ENCODE data around the gene SKIC8. TPM values are rescaled to one million over a fixed set of nuclear protein-coding genes. Genes with fewer than 3 reads are reported as not detected.

SKIC8 gene
- total and polyA plus RNA-seq, 8 donors, result 22.2 to 119 (median 53.9) TPM

GRCh38 chr15:78280319-78281072 is 18.9 kb downstream of the SKIC8 start:
- no peak for TF ChIP-seq POLR2A (IDR thresholded peaks at IDR 0.05)
- no peak for TF ChIP-seq POLR2AphosphoS5 (IDR thresholded peaks at IDR 0.05)
- TF ChIP-seq CTCF (IDR thresholded peaks at IDR 0.05), result no peak

GRCh38 chr15:78276064-78276943 is 23.1 kb downstream of the SKIC8 start:
- Histone ChIP-seq H3K27ac (no peak overlapping the region), H3K9me3 (no peaks in the 10 kb centered on the region), H3K4me1 (no peaks in the 10 kb centered on the region), H3K36me3 (peaks cover 23 to 96% (median 92%) of the 10 kb centered on the region in 4 donors), H3K4me3 (no peak overlapping the region), H3K27me3 (no peaks in the 10 kb centered on the region)
- no peak for DNase-seq
- 86 to 92% (median 88%) methylated on average over 6 of the region's 6 CpGs for WGBS, 5 donors
- intact Hi-C loops (cut with DNase I; ENCODE audit: low total_unique reads), result no loop called here
- TF ChIP-seq POLR2A (IDR thresholded peaks at IDR 0.05), result no peak
- TF ChIP-seq CTCF (IDR thresholded peaks at IDR 0.05), result no peak
- no peak for TF ChIP-seq EP300 (IDR thresholded peaks at IDR 0.05)
- no peak for TF ChIP-seq POLR2AphosphoS5 (IDR thresholded peaks at IDR 0.05)

More at GRCh38 chr15:78280319-78281072, 18.9 kb downstream of the SKIC8 start:
- DNase-seq, result no peak
- H3K36me3 ChIP-seq, result peaks cover 40 to 98% (median 94%) of the 10 kb centered on the region in 4 donors
- WGBS, 5 donors, result 90 to 94% (median 92%) methylated on average over 13 of the region's 13 CpGs
- no peak overlapping the region for H3K27ac ChIP-seq
- H3K27me3 ChIP-seq, result no peaks in the 10 kb centered on the region
- no peak overlapping the region for H3K4me3 ChIP-seq
- intact Hi-C loops (cut with DNase I; ENCODE audit: low total_unique reads), result no loop called here
- no peaks in the 10 kb centered on the region for H3K4me1 ChIP-seq
- H3K9me3 ChIP-seq, result no peaks in the 10 kb centered on the region

GRCh38 chr15:78274994-78275393 is 24.4 kb downstream of the SKIC8 start:
- H3K4me3 ChIP-seq, result no peak overlapping the region
- DNase-seq, result no peak
- H3K27ac ChIP-seq, result no peak overlapping the region
- no peak for TF ChIP-seq POLR2A (IDR thresholded peaks at IDR 0.05)
- no peak for TF ChIP-seq POLR2AphosphoS5 (IDR thresholded peaks at IDR 0.05)
- TF ChIP-seq EP300 (IDR thresholded peaks at IDR 0.05), result no peak
- no peak for TF ChIP-seq CTCF (IDR thresholded peaks at IDR 0.05)
- H3K4me1 ChIP-seq, result no peaks in the 10 kb centered on the region
- WGBS, 5 donors, result 81 to 98% (median 90%) methylated on average over 5 of the region's 5 CpGs
- H3K27me3 ChIP-seq, result no peaks in the 10 kb centered on the region
- no peaks in the 10 kb centered on the region for H3K9me3 ChIP-seq
- peaks cover 16 to 93% (median 87%) of the 10 kb centered on the region in 4 donors for H3K36me3 ChIP-seq
- intact Hi-C loops (cut with DNase I; ENCODE audit: low total_unique reads), result no loop called here

GRCh38 chr15:78272776-78273175 is 26.6 kb downstream of the SKIC8 start:
- H3K27me3 ChIP-seq, result no peaks in the 10 kb centered on the region
- intact Hi-C loops (cut with DNase I; ENCODE audit: low total_unique reads), result no loop called here
- H3K4me3 ChIP-seq, result no peak overlapping the region
- TF ChIP-seq POLR2A (IDR thresholded peaks at IDR 0.05), result no peak
- TF ChIP-seq EP300 (IDR thresholded peaks at IDR 0.05), result no peak
- no peak for TF ChIP-seq POLR2AphosphoS5 (IDR thresholded peaks at IDR 0.05)
- TF ChIP-seq CTCF (IDR thresholded peaks at IDR 0.05), result no peak
- H3K4me1 ChIP-seq, result peaks cover 0 to 11% (median 0%) of the 10 kb centered on the region in 4 donors
- no peak for DNase-seq
- 89 to 97% (median 94%) methylated on average over 3 of the region's 3 CpGs for WGBS, 5 donors
- H3K27ac ChIP-seq, result no peak overlapping the region
- H3K36me3 ChIP-seq, result peaks cover 4 to 72% (median 68%) of the 10 kb centered on the region in 4 donors
- H3K9me3 ChIP-seq, result no peaks in the 10 kb centered on the region

Data from stomach (tissue), 9 donors.